GM12878 (cell line): Measurements from ENCODE around the gene ABITRAM. TPM values are rescaled to one million over a fixed set of nuclear protein-coding genes. Genes with fewer than 3 reads are reported as not detected.

Experiments
- ATAC-seq: fragments of 200-7000 bp; cut with Tn5 transposase; 3 replicates; pipeline ENCODE4 v1.9.1; 2020; ENCODE audit warnings: mild to moderate bottlenecking, moderate library complexity
- BruUV-seq: library from RNA; stranded (reverse); fragments of 400-500 nt; replicated peaks from 2 replicates; lab custom pipeline; 2021; lab: Mats Ljungman, UMichigan
- CTCF ChIA-PET: fragments of 300-600 bp; sonication (Branson Sonifier 250); formaldehyde crosslinking; extraction: SDS; loops from one replicate; lab custom pipeline; 2021; ENCODE audit warnings: inconsistent platforms; lab: Yijun Ruan, JAX
- POLR2A ChIA-PET: fragments of 350-600 bp; formaldehyde crosslinking; extraction: SDS; loops from one replicate; lab custom pipeline; 2021; ENCODE audit warnings: inconsistent platforms; lab: Charles Lee
- RAD21 ChIA-PET: fragments of 300-600 bp; sonication (Branson Sonifier 250); formaldehyde crosslinking; loops from one replicate; lab custom pipeline; 2023; ENCODE audit warnings: antibody characterized with exemption; ENCODE audit not compliant: unreplicated experiment; lab: Charles Lee
- SMC1A ChIA-PET: fragments of 300-600 bp; sonication (Branson Sonifier 250); formaldehyde crosslinking; loops from one replicate; lab custom pipeline; 2023; ENCODE audit not compliant: unreplicated experiment, uncharacterized antibody; lab: Charles Lee
- DNase-seq: peaks from one replicate; pipeline ENCODE4 v3.0.0-alpha.2; 2011; ENCODE audit warnings: low read depth, low spot score
- FAIRE-seq: peaks from 3 replicates; lab custom pipeline; 2011; peaks lifted over from hg19 to GRCh38; lab: Jason Lieb, UNC
- H2AFZ ChIP-seq: 2 replicates; pipeline ENCODE4 v1.6.0; 2011; ENCODE audit warnings: low read depth, low read length, control low read depth; ENCODE audit not compliant: control insufficient read depth
- H3K27ac ChIP-seq: 2 replicates; pipeline ENCODE4 v1.5.1; 2011; ENCODE audit warnings: control low read depth; ENCODE audit not compliant: control insufficient read depth, insufficient read depth
- H3K27me3 ChIP-seq, 2 experiments: replicated peaks in 1 of 2; 2 replicates each; pipeline versions ENCODE4 v1.6.0 to v1.6.1; 2011; ENCODE audit warnings: low read length in 1 of 2; ENCODE audit not compliant: control insufficient read depth in 2 of 2, insufficient read depth in 2 of 2
- H3K36me3 ChIP-seq, 2 experiments: 2 replicates each; pipeline ENCODE4 v1.5.1; 2011; ENCODE audit warnings: low read length in 1 of 2; ENCODE audit not compliant: control insufficient read depth in 2 of 2, insufficient read depth in 2 of 2
- H3K4me1 ChIP-seq: 2 replicates; pipeline ENCODE4 v1.6.1; 2011; ENCODE audit warnings: mild to moderate bottlenecking, low read length, moderate library complexity, mixed read lengths; ENCODE audit not compliant: control insufficient read depth, insufficient read depth
- H3K4me2 ChIP-seq: 2 replicates; pipeline ENCODE4 v1.6.0; 2011; ENCODE audit warnings: control low read depth; ENCODE audit not compliant: control insufficient read depth, insufficient read depth
- H3K4me3 ChIP-seq: fragments of 200-600 bp; sonication (generic); 2 replicates; pipeline ENCODE4 v1.5.1; 2016
- H3K79me2 ChIP-seq: 2 replicates; pipeline ENCODE4 v1.6.0; 2011; ENCODE audit warnings: low read length; ENCODE audit not compliant: control insufficient read depth, insufficient read depth
- H3K9ac ChIP-seq: 2 replicates; pipeline ENCODE4 v1.8.0; 2011; ENCODE audit warnings: low read length, control low read depth, mixed read lengths; ENCODE audit not compliant: control insufficient read depth, insufficient read depth
- H3K9me3 ChIP-seq: replicated peaks from 3 replicates; pipeline ENCODE4 v1.5.1; 2011; ENCODE audit warnings: mild to moderate bottlenecking, low read length; ENCODE audit not compliant: control insufficient read depth, insufficient read depth
- H4K20me1 ChIP-seq: 2 replicates; pipeline ENCODE4 v1.6.0; 2011; ENCODE audit not compliant: control insufficient read depth, insufficient read depth
- SMC3 ChIP-seq: IDR thresholded peaks from 2 replicates; pipeline ENCODE4 v1.6.1; 2011; ENCODE audit warnings: low read length, improper control_type of control experiment, borderline replicate concordance
- TCF12 ChIP-seq: IDR thresholded peaks from 2 replicates; pipeline ENCODE4 v1.6.1; 2011; ENCODE audit warnings: low read depth, mild to moderate bottlenecking, low read length
- WGBS: methylation state at CpG from one replicate; pipeline ENCODE4 v1.1.6; 2016; ENCODE audit warnings: low lambda C conversion rate; ENCODE audit not compliant: insufficient replicate concordance, insufficient coverage; ENCODE audit errors: missing lambda C conversion rate; 5-methylcytosine and 5-hydroxymethylcytosine counted together
- in situ Hi-C: fragments of 300-500 bp; cut with MboI; formaldehyde crosslinking; loops from 9 replicates; pipeline ENCODE4 v1.14.3; 2018; ENCODE audit warnings: mixed read lengths
- intact Hi-C: fragments of 100-400 bp; cut with micrococcal nuclease; formaldehyde crosslinking; loops from one replicate; pipeline ENCODE4 v1.14.2; 2022; ENCODE audit not compliant: unreplicated experiment
- polyA plus RNA-seq, 11 experiments: library from polyadenylated mRNA; depleted of rRNA in 4 of 11; unstranded in 6 of 11; stranded (reverse) in 5 of 11; fragments of >200 nt; fragmentation: Nextera tagmentation in 4 of 11; fragmentation: Illumina TruSeq in 1 of 11; extraction: Ambion mirVana in 4 of 11; extraction: Trizol in 1 of 11; gene quantifications; 1 replicate in 1 of 11; 2 replicates in 10 of 11; pipeline versions ENCODE4 v1.2.1 to v1.2.3, GENCODE V29; 2011 to 2016; ENCODE audit warnings: inconsistent platforms in 2 of 11, missing spikeins in 2 of 11, low read depth in 1 of 11
- total RNA-seq, 4 experiments: library from RNA; depleted of rRNA in 3 of 4; stranded (reverse); fragments of >200 nt in 3 of 4; fragmentation: Illumina TruSeq in 1 of 4; extraction: Trizol in 1 of 4; gene quantifications; 2 replicates each; pipeline versions ENCODE4 v1.2.1 to v1.2.3, GENCODE V29; 2013 to 2021
- TF ChIP-seq, protein P1 (sequence below), 3 experiments: IDR thresholded peaks in 2 of 3; conservative IDR thresholded peaks in 1 of 3; 2 replicates each; pipeline ENCODE4 v1.5.1; 2011; ENCODE audit warnings: low read depth in 3 of 3, low read length in 3 of 3, mild to moderate bottlenecking in 3 of 3, control low read depth in 2 of 3, moderate library complexity in 2 of 3, inconsistent platforms in 1 of 3, mixed read lengths in 1 of 3; ENCODE audit not compliant: control insufficient read depth in 2 of 3, insufficient read depth in 1 of 3; ENCODE audit errors: extremely low read depth in 1 of 3

Gene ABITRAM
- total and polyA plus RNA-seq, 10 of the 15 experiments (the other 5 are each of a cell fraction or from before 2014, with no cell fraction given), result 5.2 to 18.4 (median 10.6) TPM

DNA sequence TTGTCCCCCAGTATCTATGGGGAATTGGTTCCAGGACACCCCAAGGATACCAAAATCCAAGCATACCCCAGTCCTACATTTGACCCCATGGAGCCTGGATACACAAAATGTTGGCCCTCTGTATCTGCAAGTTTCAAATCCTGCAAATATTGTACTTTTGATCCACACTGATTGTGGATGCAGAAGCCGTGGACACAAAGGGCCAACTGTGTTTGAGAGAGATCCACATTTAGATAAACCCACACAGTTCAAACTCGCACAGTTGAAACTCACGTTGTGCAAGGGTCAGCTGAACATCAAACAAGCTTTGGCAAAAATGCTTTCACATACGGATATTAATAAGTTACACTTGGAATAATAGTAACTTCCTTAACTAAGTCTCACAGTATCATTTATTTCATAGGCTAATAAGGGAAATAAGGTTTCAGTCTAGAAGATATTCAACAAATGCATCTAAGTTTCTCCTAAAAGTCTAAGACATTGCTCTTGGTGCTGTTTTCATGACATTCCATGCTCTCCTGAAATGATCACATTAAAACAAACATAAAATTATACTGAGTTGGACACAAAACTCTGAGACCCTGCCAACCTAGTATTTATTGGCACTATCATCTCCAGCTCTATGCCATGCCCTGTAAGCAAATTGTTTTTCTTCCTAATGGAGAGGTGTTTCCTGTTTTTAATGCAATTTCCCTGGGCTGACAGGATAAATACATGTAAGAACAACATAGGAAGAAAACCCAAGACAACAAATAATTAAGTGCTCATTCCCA, 39.8 kb upstream of the ABITRAM start:
- DNase-seq (no peak), FAIRE-seq (no peak), ATAC-seq (no peak)
- in situ Hi-C loops (no loop called here), intact Hi-C loops (no loop called here)
- Histone ChIP-seq H3K27ac (no peak overlapping the region), H3K9ac (no peak overlapping the region), H3K79me2 (no peaks in the 10 kb centered on the region), H4K20me1 (no peaks in the 10 kb centered on the region), H3K36me3 (peaks cover 3 to 13% of the 10 kb centered on the region in 2 experiments), H3K4me3 (no peak overlapping the region), H2AFZ (no peak overlapping the region), H3K9me3 (no peaks in the 10 kb centered on the region), H3K4me1 (no peaks in the 10 kb centered on the region), H3K4me2 (no peak overlapping the region), H3K27me3 (no peaks in the 10 kb centered on the region)
- ChIA-PET CTCF (interaction anchor here (0.6 to 1.4 kb wide), 3 partner anchors 12 to 514 kb away, joined by 3 to 5 read pairs (median 4); no protein-coding TSS in a partner anchor), SMC1A (no interaction called here), POLR2A (no interaction called here), RAD21 (no interaction called here)
- WGBS, result 99% methylated on average over 4 of the region's 4 CpGs
- no peak for TF ChIP-seq SMC3
- TF ChIP-seq TCF12, result no peak
- TF ChIP-seq, protein P1, sequence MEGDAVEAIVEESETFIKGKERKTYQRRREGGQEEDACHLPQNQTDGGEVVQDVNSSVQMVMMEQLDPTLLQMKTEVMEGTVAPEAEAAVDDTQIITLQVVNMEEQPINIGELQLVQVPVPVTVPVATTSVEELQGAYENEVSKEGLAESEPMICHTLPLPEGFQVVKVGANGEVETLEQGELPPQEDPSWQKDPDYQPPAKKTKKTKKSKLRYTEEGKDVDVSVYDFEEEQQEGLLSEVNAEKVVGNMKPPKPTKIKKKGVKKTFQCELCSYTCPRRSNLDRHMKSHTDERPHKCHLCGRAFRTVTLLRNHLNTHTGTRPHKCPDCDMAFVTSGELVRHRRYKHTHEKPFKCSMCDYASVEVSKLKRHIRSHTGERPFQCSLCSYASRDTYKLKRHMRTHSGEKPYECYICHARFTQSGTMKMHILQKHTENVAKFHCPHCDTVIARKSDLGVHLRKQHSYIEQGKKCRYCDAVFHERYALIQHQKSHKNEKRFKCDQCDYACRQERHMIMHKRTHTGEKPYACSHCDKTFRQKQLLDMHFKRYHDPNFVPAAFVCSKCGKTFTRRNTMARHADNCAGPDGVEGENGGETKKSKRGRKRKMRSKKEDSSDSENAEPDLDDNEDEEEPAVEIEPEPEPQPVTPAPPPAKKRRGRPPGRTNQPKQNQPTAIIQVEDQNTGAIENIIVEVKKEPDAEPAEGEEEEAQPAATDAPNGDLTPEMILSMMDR (IDR thresholded peaks at IDR 0.05 in 2 of 3, conservative IDR thresholded peaks at IDR 0.05 in 1 of 3; ENCODE audit: control insufficient read depth in 2 of 3, extremely low read depth in 1 of 3, insufficient read depth in 1 of 3, low read depth in 3 of 3, low read length in 3 of 3), result no peak
- BruUV-seq, result no TSS peak
